Endothelial cell of umbilical vein (primary cell): ENCODE measurements around the gene C8A. TPM values are rescaled to one million over a fixed set of nuclear protein-coding genes. Genes with fewer than 3 reads are reported as not detected.

Source experiments
- BruUV-seq: library from RNA; stranded (reverse); fragments of 400-500 nt; replicated peaks from 2 replicates; lab custom pipeline; 2021; lab: Mats Ljungman, UMichigan
- CTCF ChIA-PET: fragments of 300-600, 350-600 bp; sonication (Branson Sonifier 250); formaldehyde crosslinking; loops from one replicate; lab custom pipeline; 2021; ENCODE audit warnings: antibody characterized with exemption, inconsistent platforms; lab: Charles Lee
- POLR2A ChIA-PET: fragments of 300-600, 350-600 bp; sonication (Branson Sonifier 250); formaldehyde crosslinking; loops from one replicate; lab custom pipeline; 2021; ENCODE audit warnings: antibody characterized with exemption, inconsistent platforms; lab: Charles Lee
- DNase-seq: peaks from one replicate; pipeline ENCODE4 v3.0.0-alpha.2; 2011; ENCODE audit warnings: low read depth, low spot score
- FAIRE-seq: peaks from 2 replicates; lab custom pipeline; 2011; peaks lifted over from hg19 to GRCh38; lab: Jason Lieb, UNC
- H2AFZ ChIP-seq: 2 replicates; pipeline ENCODE4 v1.6.0; 2012; ENCODE audit warnings: low read depth, low read length, control low read depth, inconsistent platforms
- H3K27ac ChIP-seq: 2 replicates; pipeline ENCODE4 v1.5.1; 2011; ENCODE audit warnings: low read depth, mild to moderate bottlenecking, control low read depth, low read length, moderate library complexity; ENCODE audit not compliant: insufficient read depth
- H3K27me3 ChIP-seq, 2 experiments: 2 replicates each; pipeline versions ENCODE4 v1.6.0 to v1.6.1; 2011; ENCODE audit warnings: low read length in 2 of 2, mixed read lengths in 1 of 2; ENCODE audit not compliant: control insufficient read depth in 2 of 2, insufficient read depth in 2 of 2
- H3K36me3 ChIP-seq, 2 experiments: 2 replicates in 1 of 2; 3 replicates in 1 of 2; pipeline ENCODE4 v1.5.1; 2011; ENCODE audit warnings: low read length in 2 of 2, mild to moderate bottlenecking in 1 of 2, moderate library complexity in 1 of 2; ENCODE audit not compliant: control insufficient read depth in 2 of 2, insufficient read depth in 2 of 2; ENCODE audit errors: extremely low read depth in 1 of 2
- H3K4me1 ChIP-seq: 3 replicates; pipeline ENCODE4 v1.5.1; 2011; ENCODE audit warnings: mild to moderate bottlenecking, low read length; ENCODE audit not compliant: control insufficient read depth, insufficient read depth; ENCODE audit errors: extremely low read depth
- H3K4me2 ChIP-seq: 2 replicates; pipeline ENCODE4 v1.6.1; 2011; ENCODE audit warnings: low read length, control low read depth, mixed read lengths; ENCODE audit not compliant: insufficient read depth
- H3K4me3 ChIP-seq, 3 experiments: fragments of 200-600 bp in 1 of 3; sonication (generic), shearing (Covaris generic) in 1 of 3; replicated peaks in 1 of 3; 2 replicates each; pipeline ENCODE4 v1.5.1; 2011 to 2016; ENCODE audit warnings: control low read depth in 3 of 3, low read length in 3 of 3, mild to moderate bottlenecking in 2 of 3, inconsistent platforms in 1 of 3, low read depth in 1 of 3, moderate library complexity in 1 of 3; ENCODE audit not compliant: insufficient read depth in 1 of 3
- H3K79me2 ChIP-seq: 2 replicates; pipeline ENCODE4 v1.6.0; 2012; ENCODE audit warnings: low read length, inconsistent platforms; ENCODE audit not compliant: control insufficient read depth, insufficient read depth
- H3K9ac ChIP-seq: replicated peaks from 2 replicates; pipeline ENCODE3; 2011; ENCODE audit warnings: low read length, control low read depth; ENCODE audit not compliant: insufficient read depth; ENCODE audit errors: extremely low read depth
- H3K9me1 ChIP-seq: replicated peaks from 3 replicates; pipeline ENCODE4 v1.6.0; 2011; ENCODE audit warnings: mild to moderate bottlenecking, low read length; ENCODE audit not compliant: control insufficient read depth, insufficient read depth; ENCODE audit errors: extremely low read depth
- H3K9me3 ChIP-seq: replicated peaks from 2 replicates; pipeline ENCODE4 v1.5.1; 2012; ENCODE audit warnings: low read length, inconsistent platforms; ENCODE audit not compliant: control insufficient read depth, insufficient read depth
- H4K20me1 ChIP-seq: replicated peaks from 2 replicates; pipeline ENCODE3; 2011; ENCODE audit warnings: mild to moderate bottlenecking, low read length; ENCODE audit not compliant: control insufficient read depth, insufficient read depth; ENCODE audit errors: extremely low read depth
- EZH2 ChIP-seq: IDR thresholded peaks from 2 replicates; pipeline ENCODE4 v1.6.1; 2012; ENCODE audit warnings: borderline replicate concordance, low read depth, mild to moderate bottlenecking, moderate library complexity, low read length, inconsistent platforms; ENCODE audit not compliant: severe bottlenecking
- FOS ChIP-seq: IDR thresholded peaks from 2 replicates; pipeline ENCODE4 v1.6.1; 2011; ENCODE audit warnings: mild to moderate bottlenecking, low read length, moderate library complexity, borderline replicate concordance; ENCODE audit not compliant: insufficient read depth
- GATA2 ChIP-seq: IDR thresholded peaks from 2 replicates; pipeline ENCODE4 v1.7.0; 2011; ENCODE audit warnings: low read depth, mild to moderate bottlenecking, moderate library complexity, mixed read lengths, low read length; ENCODE audit not compliant: insufficient read length, insufficient read depth
- JUN ChIP-seq: IDR thresholded peaks from 2 replicates; pipeline ENCODE4 v1.6.1; 2011; ENCODE audit warnings: borderline replicate concordance, low read depth; ENCODE audit not compliant: insufficient read length, insufficient read depth
- MAX ChIP-seq: IDR thresholded peaks from 2 replicates; pipeline ENCODE4 v1.6.1; 2011; ENCODE audit not compliant: insufficient read depth, insufficient read length
- MYC ChIP-seq: IDR thresholded peaks from one replicate; pipeline ENCODE4 v1.6.1; 2011; ENCODE audit warnings: mild to moderate bottlenecking, low read depth, low read length
- POLR2A ChIP-seq: IDR thresholded peaks from 2 replicates; pipeline ENCODE4 v1.6.1; 2012; ENCODE audit warnings: low read depth, mild to moderate bottlenecking, control low read depth, low read length
- POLR2AphosphoS5 ChIP-seq: IDR thresholded peaks from 2 replicates; pipeline ENCODE4 v1.6.1; 2012; ENCODE audit warnings: low read depth, mild to moderate bottlenecking, control low read depth, low read length, moderate library complexity; ENCODE audit not compliant: insufficient read depth
- dilution Hi-C: fragments of 300-500 bp; cut with MboI; formaldehyde crosslinking; loops from one replicate; pipeline ENCODE4 v1.15.0; 2019; ENCODE audit warnings: low sequenced_read_pairs; ENCODE audit not compliant: extremely low pct_ligation_motif_present
- intact Hi-C: fragments of 100-400 bp; cut with micrococcal nuclease; formaldehyde crosslinking; loops from one replicate; pipeline ENCODE4 v1.10.0; 2022
- polyA plus RNA-seq, 4 experiments: library from polyadenylated mRNA; depleted of rRNA in 3 of 4; stranded (reverse) in 3 of 4; unstranded in 1 of 4; fragments of >200 nt; gene quantifications; 2 replicates each; pipeline versions ENCODE4 v1.2.1 to v1.2.3, GENCODE V29; 2011 to 2012; ENCODE audit warnings: missing spikeins in 1 of 4
- total RNA-seq: library from RNA; stranded (reverse); gene quantifications from 2 replicates; pipeline ENCODE4 v1.2.3, GENCODE V29; 2021

C8A gene
- total and polyA plus RNA-seq, 2 donors (not counting 3 experiments of a cell fraction or from before 2014, with no cell fraction given): not detected

- no TSS peak for BruUV-seq
Observed at GRCh38 chr1:56874689-56875088, 20.1 kb downstream of the C8A start.

GRCh38 chr1:56877973-56878372 lies 23.4 kb downstream of the C8A start:
- ChIA-PET POLR2A (no interaction called here), CTCF (no interaction called here)
- H3K27ac ChIP-seq: no peak overlapping the region
- dilution Hi-C loops (no loop called here), intact Hi-C loops (no loop called here)
- BruUV-seq: no TSS peak
- H3K27me3 ChIP-seq: no peaks in the 10 kb centered on the region
- no peak overlapping the region for H2AFZ ChIP-seq
- H3K36me3 ChIP-seq: no peaks in the 10 kb centered on the region
- DNase-seq (no peak), FAIRE-seq (no peak)
- H3K9me1 ChIP-seq: no peaks in the 10 kb centered on the region
- no peak overlapping the region for H3K4me2 ChIP-seq
- H4K20me1 ChIP-seq: no peaks in the 10 kb centered on the region
- H3K9ac ChIP-seq: no peak overlapping the region
- H3K79me2 ChIP-seq: no peaks in the 10 kb centered on the region
- no peaks in the 10 kb centered on the region for H3K9me3 ChIP-seq
- no peaks in the 10 kb centered on the region for H3K4me1 ChIP-seq
- TF ChIP-seq MAX (no peak), MYC (no peak)
- H3K4me3 ChIP-seq: no peak overlapping the region

More at GRCh38 chr1:56874689-56875088, 20.1 kb downstream of the C8A start:
- no peak overlapping the region for H2AFZ ChIP-seq
- H3K4me1 ChIP-seq: no peaks in the 10 kb centered on the region
- TF ChIP-seq EZH2 (no peak), JUN (no peak), MAX (no peak), POLR2A (no peak), GATA2 (no peak), POLR2AphosphoS5 (no peak), FOS (no peak)
- no peak overlapping the region for H3K9ac ChIP-seq
- POLR2A ChIA-PET: no interaction called here
- FAIRE-seq (no peak), DNase-seq (no peak)
- H3K27me3 ChIP-seq: no peaks in the 10 kb centered on the region
- H3K36me3 ChIP-seq: no peaks in the 10 kb centered on the region
- no peaks in the 10 kb centered on the region for H3K9me1 ChIP-seq
- CTCF ChIA-PET: no interaction called here
- no peak overlapping the region for H3K4me2 ChIP-seq
- H3K9me3 ChIP-seq: no peaks in the 10 kb centered on the region
- no peaks in the 10 kb centered on the region for H3K79me2 ChIP-seq
- no peak overlapping the region for H3K4me3 ChIP-seq
- no peaks in the 10 kb centered on the region for H4K20me1 ChIP-seq
- intact Hi-C loops (no loop called here), dilution Hi-C loops (no loop called here)
- no peak overlapping the region for H3K27ac ChIP-seq
